A673 (cell line): ENCODE results near the gene DDAH1. TPM values are rescaled to one million over a fixed set of nuclear protein-coding genes. Genes with fewer than 3 reads are reported as not detected.
"Not testable (repeated sequence)": the region's sequence is repeated elsewhere in the genome, so short reads cannot be mapped to it uniquely, and the experiment has no call there.

Experiments used
- BruUV-seq: library from RNA; stranded (reverse); fragments of 400-500 nt; replicated peaks from 2 replicates; lab custom pipeline; 2021; lab: Mats Ljungman, UMichigan
- CTCF ChIA-PET: fragments of 300-600 bp; sonication (Branson Sonifier 250); formaldehyde crosslinking; loops from one replicate; lab custom pipeline; 2022; ENCODE audit warnings: antibody characterized with exemption; lab: Charles Lee
- POLR2A ChIA-PET: fragments of 300-600 bp; sonication (Branson Sonifier 250); formaldehyde crosslinking; loops from one replicate; lab custom pipeline; 2022; ENCODE audit warnings: antibody characterized with exemption; ENCODE audit not compliant: low non-redundant PET; lab: Charles Lee
- DNase-seq: peaks from one replicate; pipeline ENCODE4 v3.0.0-alpha.2; 2015; ENCODE audit warnings: low spot score
- H3K27ac ChIP-seq: fragments of 200-600 bp; sonication (generic); 2 replicates; pipeline ENCODE4 v1.5.1; 2016; ENCODE audit warnings: mixed run types, low read depth, mild to moderate bottlenecking, mixed read lengths, antibody characterized with exemption, low read length; ENCODE audit not compliant: poor library complexity, severe bottlenecking
- H3K27me3 ChIP-seq: fragments of 200-600 bp; sonication (generic); replicated peaks from 2 replicates; pipeline ENCODE4 v1.6.1; 2017; ENCODE audit warnings: mixed run types, low read depth, mild to moderate bottlenecking, mixed read lengths, antibody characterized with exemption, low read length; ENCODE audit not compliant: insufficient read depth, poor library complexity
- H3K36me3 ChIP-seq: fragments of 200-600 bp; sonication (generic); 2 replicates; pipeline ENCODE4 v1.6.1; 2016; ENCODE audit warnings: mixed run types, mild to moderate bottlenecking, mixed read lengths, antibody characterized with exemption, low read length; ENCODE audit not compliant: insufficient read depth, poor library complexity, severe bottlenecking
- H3K4me1 ChIP-seq: fragments of 200-600 bp; sonication (generic); 2 replicates; pipeline ENCODE4 v1.6.1; 2017; ENCODE audit warnings: mixed run types, mild to moderate bottlenecking, mixed read lengths, antibody characterized with exemption, low read length; ENCODE audit not compliant: insufficient read depth, poor library complexity, severe bottlenecking
- H3K4me3 ChIP-seq: fragments of 200-600 bp; sonication (generic); 2 replicates; pipeline ENCODE4 v1.5.1; 2016; ENCODE audit warnings: low read depth, mixed run types, mild to moderate bottlenecking, mixed read lengths, low read length; ENCODE audit not compliant: poor library complexity, severe bottlenecking
- H3K9me3 ChIP-seq: fragments of 200-600 bp; sonication (generic); 2 replicates; pipeline ENCODE4 v1.6.1; 2016; ENCODE audit warnings: mixed run types, low read depth, mild to moderate bottlenecking, mixed read lengths, antibody characterized with exemption, low read length; ENCODE audit not compliant: poor library complexity, severe bottlenecking
- EZH2 ChIP-seq: fragments of 200-600 bp; sonication (generic); IDR thresholded peaks from 2 replicates; pipeline ENCODE4 v1.6.1; 2017; ENCODE audit warnings: borderline replicate concordance, low read depth, mild to moderate bottlenecking, mixed read lengths, antibody characterized with exemption, low read length; ENCODE audit not compliant: poor library complexity, severe bottlenecking
- intact Hi-C: fragments of 100-400 bp; cut with micrococcal nuclease; formaldehyde crosslinking; loops from one replicate; pipeline ENCODE4 v1.10.0; 2022; ENCODE audit not compliant: unreplicated experiment
- total RNA-seq: library from RNA; stranded (reverse); gene quantifications from 2 replicates; pipeline ENCODE4 v1.2.3, GENCODE V29; 2021
- TF ChIP-seq, protein P1 (sequence below): fragments of 300-800, 200-600 bp; sonication (generic); conservative IDR thresholded peaks from 2 replicates; pipeline ENCODE4 v1.5.1; 2017; ENCODE audit warnings: low read depth, mild to moderate bottlenecking, antibody characterized with exemption, low read length, moderate library complexity, mixed read lengths

DDAH1 gene
- total RNA-seq, 1 experiment from 2014 or later, result 32.5 TPM

DNA sequence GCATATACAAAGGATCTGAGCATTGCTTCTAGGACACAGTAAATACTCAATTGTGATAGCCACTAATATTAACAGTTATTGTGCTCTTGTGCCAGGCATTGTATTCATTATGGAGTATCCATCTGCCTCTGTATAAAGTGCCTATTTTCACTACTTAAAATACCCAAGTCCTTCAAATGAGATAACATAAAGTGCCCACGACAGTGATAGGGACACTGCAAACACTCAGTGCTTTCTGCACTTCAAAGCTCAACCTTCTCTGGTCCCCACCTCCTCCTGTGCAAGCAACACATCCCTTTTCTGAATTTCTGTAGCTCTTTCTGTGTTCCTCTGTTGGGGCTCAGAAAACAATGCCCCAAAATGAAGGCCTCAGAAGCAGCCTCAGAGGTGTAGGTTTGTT, 6.6 kb upstream of the DDAH1 start:
- H3K4me3 ChIP-seq, result no peak overlapping the region
- intact Hi-C loops, result no loop called here
- H3K4me1 ChIP-seq, result no peaks in the 10 kb centered on the region
- no peaks in the 10 kb centered on the region for H3K9me3 ChIP-seq
- ChIA-PET CTCF (no interaction called here), POLR2A (no interaction called here)
- no peaks in the 10 kb centered on the region for H3K36me3 ChIP-seq
- TF ChIP-seq, protein P1, sequence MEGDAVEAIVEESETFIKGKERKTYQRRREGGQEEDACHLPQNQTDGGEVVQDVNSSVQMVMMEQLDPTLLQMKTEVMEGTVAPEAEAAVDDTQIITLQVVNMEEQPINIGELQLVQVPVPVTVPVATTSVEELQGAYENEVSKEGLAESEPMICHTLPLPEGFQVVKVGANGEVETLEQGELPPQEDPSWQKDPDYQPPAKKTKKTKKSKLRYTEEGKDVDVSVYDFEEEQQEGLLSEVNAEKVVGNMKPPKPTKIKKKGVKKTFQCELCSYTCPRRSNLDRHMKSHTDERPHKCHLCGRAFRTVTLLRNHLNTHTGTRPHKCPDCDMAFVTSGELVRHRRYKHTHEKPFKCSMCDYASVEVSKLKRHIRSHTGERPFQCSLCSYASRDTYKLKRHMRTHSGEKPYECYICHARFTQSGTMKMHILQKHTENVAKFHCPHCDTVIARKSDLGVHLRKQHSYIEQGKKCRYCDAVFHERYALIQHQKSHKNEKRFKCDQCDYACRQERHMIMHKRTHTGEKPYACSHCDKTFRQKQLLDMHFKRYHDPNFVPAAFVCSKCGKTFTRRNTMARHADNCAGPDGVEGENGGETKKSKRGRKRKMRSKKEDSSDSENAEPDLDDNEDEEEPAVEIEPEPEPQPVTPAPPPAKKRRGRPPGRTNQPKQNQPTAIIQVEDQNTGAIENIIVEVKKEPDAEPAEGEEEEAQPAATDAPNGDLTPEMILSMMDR, result no peak
- TF ChIP-seq EZH2, result no peak
- no TSS peak for BruUV-seq
- no peaks in the 10 kb centered on the region for H3K27me3 ChIP-seq
- H3K27ac ChIP-seq, result no peak overlapping the region
- DNase-seq, result no peak

DNA sequence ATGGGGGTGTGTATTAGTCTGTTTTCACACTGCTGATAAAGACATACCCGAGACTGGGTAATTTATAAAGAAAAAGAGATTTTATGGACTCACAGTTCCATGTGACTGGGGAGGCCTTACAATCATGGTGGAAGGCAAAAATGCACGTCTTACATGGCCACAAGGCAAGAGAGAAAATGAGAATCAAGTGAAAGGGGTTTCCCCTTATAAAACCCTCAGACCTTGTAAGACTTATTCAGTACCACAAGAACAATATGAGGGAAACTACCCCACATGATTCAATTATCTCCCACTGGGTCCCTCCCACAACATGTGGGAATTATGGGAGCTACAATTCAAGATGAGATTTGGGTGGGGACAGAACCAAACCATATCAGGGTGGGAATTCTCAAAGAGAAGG, 5.2 kb upstream of the DDAH1 start:
- H3K36me3 ChIP-seq, CTCF ChIA-PET, DNase-seq, BruUV-seq, H3K9me3 ChIP-seq, H3K27me3 ChIP-seq, H3K4me1 ChIP-seq, POLR2A ChIA-PET, intact Hi-C loops, H3K27ac ChIP-seq, H3K4me3 ChIP-seq: not testable (repeated sequence)

DNA sequence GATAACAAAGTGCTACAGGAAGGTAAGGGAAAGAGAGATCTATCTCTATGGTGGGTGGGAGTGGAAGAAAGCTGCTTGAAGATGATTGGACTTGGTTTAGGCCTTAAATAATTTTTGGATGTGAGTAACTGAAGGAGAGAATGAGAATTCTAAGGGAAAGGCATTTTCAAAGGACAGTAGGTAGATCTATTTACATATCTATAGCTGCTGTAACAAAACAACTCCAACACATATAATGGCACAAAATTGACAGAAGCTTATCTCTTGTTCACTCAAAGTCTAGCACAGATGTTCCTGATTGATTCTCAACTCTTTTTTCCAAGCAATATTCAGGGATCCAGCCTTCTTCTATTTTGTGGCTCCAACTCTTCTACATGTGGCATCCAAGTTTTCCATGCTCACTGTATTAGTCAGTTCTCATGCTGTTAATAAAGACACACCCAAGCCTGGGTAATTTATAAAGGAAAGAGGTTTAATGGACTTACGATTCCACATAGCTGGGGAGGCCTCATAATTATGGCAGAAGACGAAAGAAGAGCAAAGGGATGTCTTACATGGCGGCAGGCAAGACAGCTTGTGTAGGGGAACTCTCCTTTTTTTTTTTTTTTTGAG, 3.1 kb upstream of the DDAH1 start:
- Histone ChIP-seq H3K27ac (no peak overlapping the region), H3K4me1 (peaks cover under 1% of the 10 kb centered on the region), H3K4me3 (no peak overlapping the region), H3K27me3 (no peaks in the 10 kb centered on the region), H3K36me3 (no peaks in the 10 kb centered on the region), H3K9me3 (no peaks in the 10 kb centered on the region)
- no TSS peak for BruUV-seq
- CTCF ChIA-PET, result no interaction called here
- POLR2A ChIA-PET, result no interaction called here
- TF ChIP-seq, protein P1, result no peak
- no peak for TF ChIP-seq EZH2
- intact Hi-C loops, result no loop called here
- DNase-seq, result no peak

DNA sequence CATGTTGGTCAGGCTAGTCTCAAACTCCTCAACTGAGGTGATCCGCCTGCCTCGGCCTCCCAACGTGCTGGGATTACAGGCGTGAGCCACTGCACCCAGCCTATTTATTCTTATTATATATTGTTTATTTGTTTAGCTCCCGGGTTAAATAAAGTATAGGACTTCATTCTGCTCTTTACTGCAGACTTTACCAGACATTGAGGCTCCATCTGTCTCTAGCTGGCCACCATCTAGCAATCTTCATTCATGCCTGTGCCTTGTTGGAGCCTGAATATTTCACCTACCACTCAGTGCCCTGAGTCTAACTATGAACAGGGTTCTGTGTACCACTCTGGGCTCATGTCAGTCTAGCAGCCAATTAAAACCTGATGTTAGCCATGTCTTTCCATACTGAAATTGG, 2.1 kb upstream of the DDAH1 start:
- Histone ChIP-seq H3K4me3 (no peak overlapping the region), H3K36me3 (no peaks in the 10 kb centered on the region), H3K27ac (no peak overlapping the region), H3K27me3 (no peaks in the 10 kb centered on the region), H3K9me3 (no peaks in the 10 kb centered on the region), H3K4me1 (peaks cover 3% of the 10 kb centered on the region)
- BruUV-seq, result no TSS peak
- intact Hi-C loops, result no loop called here
- POLR2A ChIA-PET, result no interaction called here
- CTCF ChIA-PET, result no interaction called here
- TF ChIP-seq, protein P1, result no peak
- DNase-seq, result no peak
